NCI-H748 (cell line): Measurements from ENCODE around the gene NFATC4.
"Not testable (repeated sequence)": the region's sequence is repeated elsewhere in the genome, so short reads cannot be mapped to it uniquely, and the experiment has no call there.

Experiments
- DNase-seq: peaks from one replicate; lab custom pipeline; 2025; ENCODE audit not compliant: unreplicated experiment; lab: John Stamatoyannopoulos, UW

Gene NFATC4

GRCh38 chr14:24387009-24387345 lies 19.0 kb downstream of the NFATC4 start:
- no peak for DNase-seq

DNA sequence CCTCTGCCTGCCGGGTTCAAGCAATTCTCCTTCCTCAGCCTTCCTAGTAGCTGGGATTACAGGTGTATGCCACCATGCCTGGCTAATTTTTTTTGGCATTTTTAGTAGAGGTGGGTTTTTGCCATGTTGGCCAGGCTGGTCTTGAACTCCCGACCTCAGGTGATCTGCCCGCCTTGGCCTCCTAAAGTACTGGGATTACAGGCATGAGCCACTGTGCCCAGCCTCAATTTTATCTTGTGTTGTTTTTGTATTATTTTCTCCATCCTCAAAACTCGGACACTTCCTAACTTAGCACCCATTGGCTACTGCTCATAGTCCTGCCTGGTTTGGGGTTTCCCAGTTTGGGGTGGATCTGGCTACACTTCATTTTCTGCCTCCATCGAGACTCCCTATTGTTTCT lies 19.6 kb downstream of the NFATC4 start:
- DNase-seq, result not testable (repeated sequence)

DNA sequence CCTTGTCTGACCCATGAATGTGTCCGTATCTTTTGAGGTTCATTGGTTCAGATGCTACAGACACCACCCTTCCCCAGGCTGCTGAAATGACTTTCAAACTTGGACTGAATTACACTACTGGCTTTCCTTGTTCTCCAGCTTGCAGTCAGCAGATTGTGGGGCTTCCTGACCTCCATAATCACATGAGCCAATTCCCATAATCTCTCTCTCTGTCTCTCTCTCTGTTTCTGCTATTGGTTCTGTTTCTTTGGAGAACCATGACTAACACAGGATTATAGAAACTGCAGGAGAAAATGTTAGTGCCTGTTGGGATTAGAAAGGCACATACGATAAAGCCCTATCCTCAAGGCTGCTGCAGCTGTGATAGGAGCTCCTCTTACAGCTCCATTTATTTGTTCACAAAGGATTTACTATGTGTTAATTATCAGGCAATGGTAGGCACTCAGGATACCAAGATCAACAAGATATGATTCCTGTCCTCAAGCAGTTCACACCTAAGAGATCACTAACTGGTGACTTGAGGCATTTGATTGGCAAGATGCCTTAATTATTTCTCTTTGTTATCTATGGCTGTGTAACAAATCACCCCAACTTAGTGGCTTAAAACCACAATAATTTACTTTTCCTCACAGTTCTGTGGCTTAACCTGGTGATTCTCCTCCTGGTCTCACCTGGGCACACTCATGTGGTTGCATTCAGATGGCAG lies 20.6 kb downstream of the NFATC4 start:
- no peak for DNase-seq

DNA sequence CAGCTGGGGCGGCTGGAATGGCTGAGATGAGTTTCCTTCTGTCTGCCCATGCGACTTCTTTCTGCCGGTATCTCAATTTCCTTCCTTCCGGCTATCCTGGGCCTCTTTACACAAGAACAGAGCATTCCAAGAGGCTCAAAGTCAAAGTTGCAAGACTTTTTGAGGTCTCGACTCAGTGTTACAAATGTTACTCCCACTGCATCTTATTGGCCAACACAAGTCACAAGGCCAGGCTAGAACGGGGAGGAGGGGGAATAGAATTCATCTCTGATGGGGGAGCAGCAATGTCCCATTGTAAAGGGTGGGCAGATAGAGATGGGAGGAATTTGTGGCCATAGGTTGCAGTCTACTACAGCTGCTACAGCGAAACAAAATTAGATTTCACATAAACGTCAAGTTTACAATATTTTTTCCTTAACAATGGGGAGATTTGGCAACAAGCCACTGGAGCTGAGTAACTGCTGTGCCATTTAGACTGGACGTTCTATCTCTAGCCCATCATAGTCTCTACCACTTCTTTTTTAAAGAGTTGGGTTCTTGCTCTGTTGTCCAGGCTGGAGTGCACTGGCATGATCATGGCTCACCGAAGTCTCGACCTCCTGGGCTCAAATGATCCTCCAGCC lies 21.4 kb downstream of the NFATC4 start:
- DNase-seq, result no peak

GRCh38 chr14:24390701-24391468 lies 22.9 kb downstream of the NFATC4 start:
- DNase-seq, result no peak

DNA sequence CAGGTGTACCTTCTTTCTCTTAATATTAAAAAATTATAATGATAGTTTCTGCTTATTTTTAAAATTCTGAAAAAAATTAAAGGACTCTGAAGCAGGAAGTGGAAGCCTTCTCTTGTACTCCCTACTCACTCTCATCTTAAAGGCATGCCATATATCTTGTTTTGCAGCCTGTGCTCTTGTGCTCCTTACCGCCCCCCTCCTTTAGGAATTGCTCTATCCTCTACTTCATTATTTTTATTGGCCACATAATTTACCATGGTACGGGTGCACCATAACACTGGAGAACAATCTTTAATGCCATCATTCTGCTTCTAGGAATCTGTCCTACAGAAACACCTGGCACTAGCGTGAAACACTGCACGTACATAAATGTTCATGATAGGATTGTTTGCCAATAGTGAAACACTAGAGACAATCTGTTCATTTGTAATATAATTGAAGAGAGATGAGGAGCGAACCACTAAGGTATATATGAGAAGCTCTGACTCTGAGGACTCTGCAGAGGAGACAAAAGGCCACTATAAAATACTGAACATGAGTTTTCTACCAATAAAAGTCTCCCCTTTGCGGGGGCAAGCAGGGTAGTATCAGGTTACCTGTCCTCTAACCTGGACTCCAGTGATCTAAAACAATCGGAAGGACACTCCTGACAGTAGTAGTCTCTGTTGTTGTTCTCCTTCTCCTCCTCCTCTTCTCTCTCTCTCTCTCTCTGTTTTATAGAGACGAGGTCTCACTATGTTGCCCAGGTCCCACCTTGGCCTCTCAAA lies 24.5 kb downstream of the NFATC4 start:
- DNase-seq, result peak; percentile 46

DNA sequence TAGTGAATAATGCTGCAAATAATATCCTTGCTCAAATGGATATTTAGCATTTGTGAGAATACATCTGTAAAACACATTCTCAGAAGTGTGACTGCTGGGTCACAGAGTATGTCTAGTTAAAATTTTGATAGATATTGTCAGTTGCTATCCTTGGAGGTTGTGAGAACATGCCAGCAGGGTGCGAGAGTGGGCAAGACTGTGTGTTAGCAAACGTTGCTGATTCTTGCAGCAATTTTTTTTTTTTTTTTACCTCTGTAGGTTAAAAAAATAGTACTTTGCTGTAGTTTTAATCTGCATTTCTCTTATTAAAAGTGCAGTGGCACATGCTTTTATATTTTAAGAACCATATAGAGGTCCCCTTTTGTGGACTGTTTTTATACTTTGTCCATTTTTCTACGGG lies 26.3 kb downstream of the NFATC4 start:
- no peak for DNase-seq

DNA sequence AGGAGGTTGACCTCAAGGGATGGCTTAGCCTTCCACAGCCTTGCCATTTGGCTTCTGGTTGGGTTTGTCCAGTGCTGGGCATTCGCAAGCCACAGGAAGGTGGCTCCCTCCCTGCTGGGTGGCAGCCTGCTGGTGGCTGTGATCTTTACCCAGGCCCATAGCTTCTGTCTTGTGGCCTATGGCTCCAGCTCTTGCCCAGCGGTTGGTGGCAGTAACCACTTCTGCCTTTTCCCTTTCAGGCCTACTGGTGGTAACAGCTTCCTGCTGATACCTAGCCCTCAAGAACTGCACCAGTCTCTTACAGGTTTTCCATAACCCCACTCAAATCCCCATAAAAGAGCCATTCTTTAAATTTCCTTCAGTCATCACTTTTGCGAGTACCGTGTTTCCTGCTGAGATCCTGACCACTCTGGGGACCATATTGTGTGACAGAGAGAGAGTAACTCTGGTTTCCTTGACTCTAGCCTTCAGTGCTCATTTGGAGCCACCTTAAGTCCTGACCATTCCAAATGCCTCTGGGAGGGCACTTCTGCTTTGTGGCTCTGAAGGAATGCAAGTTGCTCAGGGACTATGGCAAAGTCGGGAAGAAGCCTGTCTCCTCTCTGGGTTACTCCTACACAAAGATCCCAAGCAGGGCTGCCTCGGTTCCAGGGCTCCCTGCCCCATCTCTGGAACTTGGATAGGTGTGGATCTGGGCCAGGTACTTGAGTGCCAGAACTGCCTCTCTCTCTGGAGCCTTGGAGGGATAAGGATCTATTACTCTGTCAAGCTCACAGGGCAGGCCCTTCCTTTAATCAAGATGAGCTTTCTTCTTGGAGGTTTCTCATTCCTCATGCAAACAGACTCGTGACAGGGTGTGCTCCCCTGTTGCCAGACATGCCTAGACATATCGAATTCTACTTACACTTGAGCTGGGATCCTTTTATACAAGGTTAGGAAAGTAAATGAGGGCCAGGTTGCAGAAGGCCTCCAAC lies 27.9 kb downstream of the NFATC4 start:
- no peak for DNase-seq

- DNase-seq, result no peak
Measured at GRCh38 chr14:24397639-24398292, 29.8 kb downstream of the NFATC4 start.

- DNase-seq, result no peak
Measured at GRCh38 chr14:24398293-24398652, 30.3 kb downstream of the NFATC4 start.

DNA sequence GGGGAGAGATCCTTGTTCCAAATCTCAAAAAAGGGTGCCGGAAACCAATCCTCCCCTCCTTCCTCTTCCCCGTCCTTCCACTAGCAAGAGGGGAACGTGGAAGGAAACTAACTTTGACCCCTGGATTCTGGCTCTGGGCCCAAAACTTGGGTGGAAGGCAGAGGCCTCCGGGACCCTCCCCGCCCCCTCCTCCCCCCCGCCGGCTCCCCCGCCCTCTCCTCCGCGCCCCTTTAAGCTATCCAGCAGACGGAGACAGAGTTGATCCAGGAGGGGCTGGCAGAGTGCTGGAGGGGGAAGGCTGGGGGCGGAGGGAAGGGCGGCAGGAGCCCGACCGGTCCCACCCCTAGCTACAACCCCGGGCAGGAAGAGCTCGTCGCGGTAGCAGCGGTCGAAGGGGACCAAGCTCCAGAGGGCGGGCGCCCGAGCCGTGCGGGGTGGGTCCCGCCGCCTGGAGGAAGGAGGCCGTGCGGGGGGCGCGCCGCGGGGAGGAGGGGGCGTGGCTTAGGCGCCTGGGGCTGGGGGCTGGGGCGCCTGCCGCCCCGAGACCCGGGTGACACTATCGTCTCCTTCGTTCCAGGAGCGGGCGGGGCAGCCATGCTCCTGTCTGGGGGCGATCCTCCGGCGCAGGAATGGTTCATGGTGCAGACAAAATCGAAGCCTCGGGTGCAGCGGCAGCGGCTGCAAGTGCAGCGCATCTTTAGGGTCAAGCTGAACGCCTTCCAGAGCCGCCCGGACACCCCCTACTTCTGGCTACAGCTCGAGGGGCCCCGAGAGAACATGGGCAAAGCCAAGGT lies 30.9 kb downstream of the NFATC4 start, which contains the start of gene NYNRIN:
NYNRIN (plus strand) TSS at position 351 of the 794 bp plus-strand sequence; CDS start at position 595, 244 bp downstream.
- peak; percentile 45 for DNase-seq

DNA sequence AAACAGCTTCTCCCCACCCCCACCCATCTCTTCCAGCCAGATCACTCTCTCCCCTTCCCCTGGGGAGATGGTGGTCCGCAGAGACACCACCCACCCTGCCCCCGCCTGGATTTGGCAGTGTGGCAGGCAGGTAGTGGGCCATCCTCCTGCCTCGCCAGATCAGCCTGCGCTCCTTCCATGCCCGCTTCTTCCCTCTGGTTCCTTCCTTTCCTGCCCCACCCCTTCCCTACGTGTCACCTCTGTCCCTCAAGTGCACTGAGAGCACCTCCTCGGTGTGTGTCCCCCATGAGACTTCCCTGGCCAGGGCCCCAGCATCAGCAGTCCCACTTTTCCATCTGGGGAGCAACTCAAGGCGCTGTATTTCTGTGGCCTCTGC lies 31.5 kb downstream of the NFATC4 start:
- no peak for DNase-seq

DNA sequence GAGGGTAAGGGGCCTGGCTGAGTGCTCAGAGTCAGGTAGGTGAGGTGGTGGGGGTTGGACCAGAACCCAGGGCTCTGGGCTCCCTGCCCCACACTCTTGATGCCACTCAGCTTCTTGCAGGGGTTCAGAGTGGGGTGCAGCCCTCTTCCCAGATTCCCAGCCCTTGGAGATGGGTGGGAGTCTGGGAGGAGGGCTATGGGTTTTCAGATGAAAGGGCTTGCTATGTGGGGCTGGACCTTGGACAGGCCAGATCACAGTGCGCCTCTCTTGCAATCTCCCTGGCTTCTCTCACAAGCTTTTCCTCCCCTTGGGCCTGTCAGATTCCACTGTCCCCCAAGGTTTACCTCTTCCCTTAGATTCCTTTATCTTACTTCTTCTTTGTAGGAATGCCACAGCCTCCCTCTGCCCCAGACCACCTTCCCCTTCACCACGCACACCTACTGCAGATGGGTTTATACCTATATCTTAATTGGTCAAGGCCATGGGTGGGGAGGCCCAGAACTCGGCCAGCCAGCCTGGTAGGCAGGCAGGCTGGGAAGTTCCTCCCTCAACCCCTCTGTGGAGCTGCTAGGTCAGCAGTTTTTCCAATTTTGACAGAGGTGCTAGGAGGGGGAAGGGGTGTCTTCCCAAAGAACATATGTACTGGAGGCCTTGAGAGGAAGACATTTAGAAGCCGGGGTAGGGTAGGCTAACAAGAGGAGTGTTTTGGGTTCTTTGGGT lies 32.2 kb downstream of the NFATC4 start:
- DNase-seq, result no peak

DNA sequence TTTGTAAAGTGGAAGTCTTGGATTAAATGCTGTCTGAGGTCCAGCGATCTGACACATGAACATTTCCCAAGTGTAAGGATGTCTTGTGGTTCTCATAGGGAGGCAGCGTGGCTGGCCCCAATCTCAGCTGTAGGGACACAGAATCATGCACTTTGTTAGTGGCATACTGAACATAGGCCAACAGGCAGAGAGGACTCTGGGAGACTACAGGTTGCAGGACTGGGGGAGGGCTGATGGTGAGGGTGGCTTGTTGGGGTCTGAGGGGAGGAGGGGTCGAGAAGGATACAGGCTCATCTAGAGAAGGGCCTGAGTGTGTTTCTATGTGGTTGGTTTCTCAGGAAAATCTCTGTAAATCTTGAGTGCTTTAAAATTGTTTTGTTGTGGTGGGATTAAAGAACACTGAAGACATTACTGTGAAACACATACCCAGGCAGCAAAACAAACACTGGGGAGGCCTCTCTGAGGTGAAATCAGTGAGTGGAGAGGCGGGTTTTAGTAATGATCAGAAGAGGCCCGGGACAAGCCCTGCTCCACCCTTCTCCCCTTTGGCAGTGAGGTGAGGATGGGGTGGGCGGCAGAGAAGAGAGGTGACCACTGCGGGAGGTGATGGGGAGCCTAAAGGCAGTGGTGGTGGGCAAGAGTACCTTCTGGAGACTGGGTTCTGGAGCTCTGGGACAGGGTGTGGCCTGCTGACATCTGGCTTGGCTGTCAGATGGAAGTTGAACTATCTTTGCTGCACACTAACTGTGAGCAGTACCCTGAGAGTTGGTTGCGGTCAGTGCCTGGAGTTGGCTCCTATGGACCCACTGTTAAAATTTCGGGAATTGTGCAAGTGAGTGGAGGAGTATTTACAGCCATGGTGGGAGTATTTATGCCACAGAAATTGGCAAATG lies 34.1 kb downstream of the NFATC4 start:
- DNase-seq, result no peak

DNA sequence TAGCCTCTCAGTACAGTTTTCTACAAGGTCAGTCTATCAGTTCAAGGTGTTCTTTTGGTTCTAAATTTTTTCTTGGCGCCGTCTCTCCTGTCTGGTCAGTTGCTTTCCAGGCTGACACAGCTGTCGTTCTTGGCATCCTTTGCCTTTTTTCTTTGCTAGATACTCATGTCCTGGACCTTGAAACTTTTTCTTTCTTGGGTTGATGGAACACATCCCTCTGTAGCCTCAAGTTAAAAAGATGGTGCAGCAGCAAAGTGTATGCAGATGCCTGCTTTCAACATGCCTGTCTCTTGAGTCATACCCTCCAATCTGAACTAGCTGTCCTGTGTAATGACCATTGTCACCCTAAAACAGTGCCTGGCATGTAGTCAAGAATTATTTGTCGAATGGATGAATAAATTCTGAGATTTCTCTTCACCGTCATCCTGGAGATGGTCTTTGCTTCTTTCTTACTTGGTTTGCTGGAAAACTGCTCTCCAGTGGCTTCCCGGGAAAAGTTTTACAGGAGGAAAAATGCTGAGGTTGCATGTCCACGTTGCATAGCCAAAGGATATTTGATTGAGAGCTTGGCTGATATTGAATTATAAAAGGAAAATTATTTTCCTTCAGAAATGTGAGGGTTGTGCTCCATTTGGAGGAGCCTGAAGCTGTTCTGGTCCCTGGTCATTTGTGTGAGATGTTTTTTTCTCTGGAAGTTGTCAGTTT lies 35.5 kb downstream of the NFATC4 start:
- DNase-seq, result no peak

DNA sequence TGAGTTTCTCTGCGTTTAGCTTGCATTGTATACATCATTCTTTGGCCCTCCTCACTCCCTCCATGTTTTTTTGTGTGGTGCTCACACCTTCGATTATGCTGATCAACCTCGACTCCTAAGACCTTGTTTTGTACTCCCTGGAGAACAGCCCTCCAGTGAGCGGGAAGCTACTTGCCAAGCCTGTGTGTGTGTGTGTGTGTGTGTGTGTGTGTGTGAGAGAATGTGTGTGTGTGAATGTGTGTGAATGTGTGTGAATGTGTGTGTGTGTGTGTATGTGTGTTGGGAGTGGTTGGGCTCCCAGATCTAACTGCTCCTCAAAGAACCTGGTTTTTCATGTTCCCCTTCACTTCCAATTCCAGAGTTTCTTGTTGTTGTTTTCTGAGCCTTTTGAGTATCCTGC lies 36.8 kb downstream of the NFATC4 start:
- DNase-seq, result no peak

DNA sequence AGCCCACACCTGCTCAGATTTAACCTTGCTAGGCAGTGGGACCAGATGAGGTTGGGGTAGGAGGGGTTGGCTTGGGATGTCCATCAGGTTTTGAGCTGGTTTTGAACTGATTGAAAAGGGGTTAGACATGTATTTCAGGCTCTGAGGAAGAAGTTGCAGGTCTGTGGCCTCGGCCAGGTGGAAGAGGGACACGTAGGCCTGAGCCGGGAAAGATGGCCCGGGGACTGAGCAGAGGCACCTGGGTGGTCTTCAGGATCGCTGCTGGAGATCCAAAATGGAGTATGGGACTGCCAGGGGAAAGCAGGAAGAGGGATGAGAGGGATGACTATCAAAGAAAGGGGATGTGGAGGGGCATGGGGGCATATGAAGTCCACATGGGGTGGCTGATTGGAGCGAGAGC lies 38.4 kb downstream of the NFATC4 start:
- DNase-seq, result no peak
